Natural killer cell (primary cell): ENCODE data around the gene MAPK1. TPM values are rescaled to one million over a fixed set of nuclear protein-coding genes. Genes with fewer than 3 reads are reported as not detected.

Experiments
- ATAC-seq, 3 donors: fragments of 150-1000 bp in 2 of 3; fragments of 200-7000 bp in 1 of 3; cut with Tn5 transposase; 1 replicate in 1 of 3; 2 replicates in 2 of 3; pipeline ENCODE4 v1.10.0; 2021; ENCODE audit warnings: mild to moderate bottlenecking in 2 of 3, moderate library complexity in 2 of 3
- DNase-seq, 2 donors: peaks; one replicate each; pipeline versions ENCODE4 v3.0.0 to v3.0.0-alpha.2; 2013 to 2021; ENCODE audit warnings: mixed read lengths in 1 of 2
- H3K27ac ChIP-seq: one replicate; pipeline ENCODE4 v1.5.1; 2013; ENCODE audit warnings: mild to moderate bottlenecking, low read length
- H3K27me3 ChIP-seq: one replicate; pipeline ENCODE4 v1.6.1; 2013; ENCODE audit warnings: low read length; ENCODE audit not compliant: control insufficient read depth, insufficient read depth
- H3K36me3 ChIP-seq: one replicate; pipeline ENCODE4 v1.6.1; 2013; ENCODE audit warnings: low read length; ENCODE audit not compliant: control insufficient read depth, insufficient read depth
- H3K4me1 ChIP-seq: one replicate; pipeline ENCODE4 v1.6.1; 2013; ENCODE audit warnings: low read length; ENCODE audit not compliant: control insufficient read depth, insufficient read depth
- H3K4me3 ChIP-seq: one replicate; pipeline ENCODE4 v1.5.1; 2013; ENCODE audit warnings: low read length
- H3K9me3 ChIP-seq: one replicate; pipeline ENCODE4 v1.6.1; 2013; ENCODE audit warnings: low read length; ENCODE audit not compliant: control insufficient read depth, insufficient read depth
- H3K27ac Mint-ChIP-seq, 2 donors: one replicate each; pipeline ENCODE4 v1.8.0; 2022; ENCODE audit warnings: mild to moderate bottlenecking in 2 of 2, mixed read lengths in 2 of 2, moderate library complexity in 1 of 2
- H3K27me3 Mint-ChIP-seq, 2 donors: one replicate each; pipeline ENCODE4 v1.8.0; 2022; ENCODE audit warnings: low read depth in 2 of 2, mixed read lengths in 2 of 2
- H3K36me3 Mint-ChIP-seq: one replicate; pipeline ENCODE4 v1.8.0; 2022; ENCODE audit warnings: mixed read lengths
- H3K4me1 Mint-ChIP-seq, 2 donors: one replicate each; pipeline ENCODE4 v1.8.0; 2022; ENCODE audit warnings: mixed read lengths in 2 of 2
- H3K4me3 Mint-ChIP-seq: one replicate; pipeline ENCODE4 v1.8.0; 2022; ENCODE audit warnings: mild to moderate bottlenecking, moderate library complexity, mixed read lengths
- H3K9me3 Mint-ChIP-seq, 2 donors: one replicate each; pipeline ENCODE4 v1.8.0; 2022; ENCODE audit warnings: mixed read lengths in 2 of 2
- WGBS: methylation state at CpG from one replicate; pipeline ENCODE4 v1.1.7; 2013; ENCODE audit warnings: missing lambda C conversion rate; ENCODE audit not compliant: insufficient coverage; 5-methylcytosine and 5-hydroxymethylcytosine counted together
- intact Hi-C: fragments of 100-400 bp; cut with micrococcal nuclease; formaldehyde crosslinking; loops from one replicate; pipeline ENCODE4 v1.14.2; 2022
- total RNA-seq, 4 donors: library from RNA; stranded (reverse); fragments of 120-200 nt in 1 of 4; gene quantifications; one replicate each; pipeline versions ENCODE4 v1.2.3 to v1.2.4, GENCODE V29; 2013 to 2022
- TF ChIP-seq, protein P1 (sequence below): fragments of 200-600 bp; IDR thresholded peaks from one replicate; pipeline ENCODE4 v1.8.0; 2022; ENCODE audit warnings: antibody characterized with exemption

MAPK1 gene
- total RNA-seq, 3 donors from 2014 or later (not counting 1 experiment from before 2014, with no cell fraction given) = 189 to 246 (median 214) TPM

DNA sequence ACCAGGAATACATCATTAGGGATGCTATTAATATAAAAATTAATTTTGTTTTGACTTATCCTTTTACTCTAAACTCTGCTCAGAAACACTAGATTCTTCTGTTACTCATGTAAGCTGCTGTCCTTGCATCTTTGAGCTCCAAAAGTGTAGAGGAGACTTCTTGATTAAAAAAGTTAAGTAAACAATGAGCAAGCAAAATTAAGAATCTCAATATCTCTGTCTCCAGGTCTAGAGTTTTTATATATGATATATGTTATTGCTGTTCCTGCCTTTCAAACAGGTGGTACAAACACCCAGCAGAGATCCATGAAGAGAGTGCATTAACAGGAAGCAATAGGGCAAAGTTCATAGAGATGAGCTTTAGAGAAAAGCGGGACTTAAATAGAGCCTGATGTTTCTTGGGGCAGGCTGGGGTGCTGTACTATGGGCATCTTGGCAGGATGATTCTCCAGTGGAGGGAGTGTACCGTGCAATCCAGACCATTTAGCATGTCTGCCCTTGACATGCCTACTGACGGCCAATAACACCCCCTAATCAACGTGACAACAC, 6.9 kb downstream of the MAPK1 start:
- intact Hi-C loops = no loop called here
- no peak overlapping the region for H3K4me3 ChIP-seq
- Mint-ChIP-seq H3K36me3 (no peaks in the 10 kb centered on the region), H3K27me3 (no peaks in the 10 kb centered on the region), H3K4me1 (peaks cover 92 to 96% of the 10 kb centered on the region in 2 donors), H3K27ac (peak overlapping the region; percentile 87 to 90), H3K4me3 (peak overlapping the region; percentile 33), H3K9me3 (no peaks in the 10 kb centered on the region)
- ATAC-seq (no peak), DNase-seq (no peak)
- WGBS = 77% methylated on average over 4 of the region's 4 CpGs
- TF ChIP-seq, protein P1, sequence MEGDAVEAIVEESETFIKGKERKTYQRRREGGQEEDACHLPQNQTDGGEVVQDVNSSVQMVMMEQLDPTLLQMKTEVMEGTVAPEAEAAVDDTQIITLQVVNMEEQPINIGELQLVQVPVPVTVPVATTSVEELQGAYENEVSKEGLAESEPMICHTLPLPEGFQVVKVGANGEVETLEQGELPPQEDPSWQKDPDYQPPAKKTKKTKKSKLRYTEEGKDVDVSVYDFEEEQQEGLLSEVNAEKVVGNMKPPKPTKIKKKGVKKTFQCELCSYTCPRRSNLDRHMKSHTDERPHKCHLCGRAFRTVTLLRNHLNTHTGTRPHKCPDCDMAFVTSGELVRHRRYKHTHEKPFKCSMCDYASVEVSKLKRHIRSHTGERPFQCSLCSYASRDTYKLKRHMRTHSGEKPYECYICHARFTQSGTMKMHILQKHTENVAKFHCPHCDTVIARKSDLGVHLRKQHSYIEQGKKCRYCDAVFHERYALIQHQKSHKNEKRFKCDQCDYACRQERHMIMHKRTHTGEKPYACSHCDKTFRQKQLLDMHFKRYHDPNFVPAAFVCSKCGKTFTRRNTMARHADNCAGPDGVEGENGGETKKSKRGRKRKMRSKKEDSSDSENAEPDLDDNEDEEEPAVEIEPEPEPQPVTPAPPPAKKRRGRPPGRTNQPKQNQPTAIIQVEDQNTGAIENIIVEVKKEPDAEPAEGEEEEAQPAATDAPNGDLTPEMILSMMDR = no peak
- no peaks in the 10 kb centered on the region for H3K36me3 ChIP-seq
- peaks cover 59% of the 10 kb centered on the region for H3K4me1 ChIP-seq
- no peaks in the 10 kb centered on the region for H3K27me3 ChIP-seq
- no peaks in the 10 kb centered on the region for H3K9me3 ChIP-seq
- no peak overlapping the region for H3K27ac ChIP-seq

DNA sequence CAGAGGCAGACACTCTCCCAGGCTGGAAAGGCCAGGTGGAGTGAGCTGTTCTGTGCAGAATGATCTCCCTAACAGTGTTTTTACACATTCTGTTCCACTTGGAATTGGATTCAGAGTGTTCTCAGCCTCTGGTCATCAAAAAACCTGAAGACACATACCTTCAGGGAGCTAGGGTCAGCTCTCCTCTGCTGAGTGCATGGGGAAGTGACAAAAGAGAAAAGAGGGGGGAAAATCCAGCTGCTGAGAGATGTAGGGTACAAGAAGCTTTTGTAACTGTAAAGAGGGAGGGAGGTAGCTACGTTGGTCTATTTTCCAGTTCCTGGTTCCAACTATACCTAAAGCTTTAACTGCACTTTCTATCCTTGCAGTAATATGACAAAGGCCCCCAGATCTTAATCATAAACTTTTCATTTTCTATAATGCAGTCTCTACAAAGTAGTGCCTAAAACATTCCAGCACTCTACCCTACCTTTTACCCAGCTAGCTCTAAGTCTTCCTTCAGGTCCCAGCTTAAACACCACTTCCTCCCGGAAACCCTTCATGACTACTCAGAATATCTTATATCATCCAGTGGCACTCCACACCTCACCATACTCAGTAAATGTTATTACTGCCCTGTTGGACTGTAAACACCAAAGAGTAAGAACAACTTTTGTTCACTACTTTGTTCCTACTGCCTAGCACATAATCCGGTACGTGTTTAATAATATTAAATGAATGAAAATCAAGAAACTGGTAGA, 9.2 kb downstream of the MAPK1 start:
- intact Hi-C loops = no loop called here
- Histone ChIP-seq H3K4me3 (no peak overlapping the region), H3K27ac (peak overlapping the region; percentile 5), H3K9me3 (no peaks in the 10 kb centered on the region), H3K4me1 (peaks cover 47% of the 10 kb centered on the region), H3K36me3 (no peaks in the 10 kb centered on the region), H3K27me3 (no peaks in the 10 kb centered on the region)
- Mint-ChIP-seq H3K9me3 (no peaks in the 10 kb centered on the region), H3K36me3 (no peaks in the 10 kb centered on the region), H3K4me1 (peaks cover 87 to 91% of the 10 kb centered on the region in 2 donors), H3K4me3 (peak overlapping the region; percentile 43), H3K27me3 (no peaks in the 10 kb centered on the region), H3K27ac (peak overlapping the region; percentile 87 to 90)
- WGBS = 80% methylated on average over 3 of the region's 4 CpGs
- DNase-seq = peak in 1 of 2 donors; percentile 32
- TF ChIP-seq, protein P1 = no peak
- ATAC-seq = peak; percentile 52 to 63 (median 61)

DNA sequence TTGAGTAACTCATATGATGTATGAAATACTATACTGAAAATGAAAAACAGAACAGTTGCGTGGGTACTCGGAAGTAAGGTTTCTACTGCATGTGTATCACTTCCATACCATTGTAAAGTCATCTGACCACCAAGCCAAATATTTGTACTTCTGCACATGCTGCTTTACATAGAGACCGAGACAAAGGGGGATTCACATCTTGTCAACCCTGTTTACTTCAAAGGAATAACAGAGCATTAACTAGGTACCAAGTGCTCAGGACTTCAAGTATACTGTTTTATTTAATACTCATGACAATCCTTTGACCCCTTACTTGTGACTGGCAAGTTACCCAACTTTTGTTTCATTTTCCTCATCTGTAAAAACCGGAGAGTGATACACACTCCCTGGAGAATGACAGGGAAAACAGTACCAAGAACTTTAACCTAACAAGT, 9.9 kb downstream of the MAPK1 start:
- no peaks in the 10 kb centered on the region for H3K9me3 ChIP-seq
- no peaks in the 10 kb centered on the region for H3K36me3 ChIP-seq
- peak overlapping the region; percentile 5 for H3K27ac ChIP-seq
- no peaks in the 10 kb centered on the region for H3K9me3 Mint-ChIP-seq
- H3K27me3 Mint-ChIP-seq = no peaks in the 10 kb centered on the region
- peaks cover 87 to 92% of the 10 kb centered on the region in 2 donors for H3K4me1 Mint-ChIP-seq
- peak; percentile 21 to 34 (median 28) for ATAC-seq
- peaks cover 46% of the 10 kb centered on the region for H3K4me1 ChIP-seq
- H3K36me3 Mint-ChIP-seq = no peaks in the 10 kb centered on the region
- H3K27me3 ChIP-seq = no peaks in the 10 kb centered on the region
- intact Hi-C loops = no loop called here
- no peak overlapping the region for H3K4me3 ChIP-seq
- TF ChIP-seq, protein P1 = no peak
- H3K4me3 Mint-ChIP-seq = peak overlapping the region; percentile 43
- DNase-seq = no peak
- H3K27ac Mint-ChIP-seq = peak overlapping the region; percentile 87 to 90
- WGBS = 58% methylated on average over 4 of the region's 4 CpGs
